Activated T-cell treated with anti-CD3 and anti-CD28 coated beads, Interleukin-2, amount 50 U/mL, for 72 hours (primary cell): Measurements from ENCODE around the gene CLDND2. TPM values are rescaled to one million over a fixed set of nuclear protein-coding genes. Genes with fewer than 3 reads are reported as not detected.
A peak's percentile ranks its signal among the peaks of the same experiment; 100 is the strongest.

Experiments
- ATAC-seq, 2 donors: fragments of 150-1000 bp; cut with Tn5 transposase; replicated peaks in 1 of 2; 2 replicates each; pipeline ENCODE4 v1.10.0; 2021; ENCODE audit warnings: moderate library complexity in 2 of 2, mild to moderate bottlenecking in 1 of 2
- DNase-seq, 2 donors: peaks; one replicate each; pipeline ENCODE4 v3.0.0; 2021 to 2022; ENCODE audit warnings: mixed read lengths in 1 of 2
- H3K27ac Mint-ChIP-seq: one replicate; pipeline ENCODE4 v1.8.0; 2022; ENCODE audit warnings: mild to moderate bottlenecking, moderate library complexity, mixed read lengths
- H3K27me3 Mint-ChIP-seq: one replicate; pipeline ENCODE4 v1.8.0; 2022; ENCODE audit warnings: low read depth, mixed read lengths
- H3K36me3 Mint-ChIP-seq, 2 donors: one replicate each; pipeline ENCODE4 v1.8.0; 2022; ENCODE audit warnings: mixed read lengths in 2 of 2, mild to moderate bottlenecking in 1 of 2; ENCODE audit not compliant: insufficient read depth in 2 of 2
- H3K4me1 Mint-ChIP-seq: one replicate; pipeline ENCODE4 v1.8.0; 2022; ENCODE audit warnings: low read depth, mixed read lengths
- H3K4me3 Mint-ChIP-seq, 2 donors: one replicate each; pipeline ENCODE4 v1.8.0; 2022; ENCODE audit warnings: mild to moderate bottlenecking in 2 of 2, mixed read lengths in 2 of 2, moderate library complexity in 2 of 2
- H3K9me3 Mint-ChIP-seq, 2 donors: one replicate each; pipeline ENCODE4 v1.8.0; 2022; ENCODE audit warnings: mixed read lengths in 2 of 2
- total RNA-seq, 2 donors: library from RNA; stranded (reverse); gene quantifications; one replicate each; pipeline ENCODE4 v1.2.3, GENCODE V29; 2022

The CLDND2 gene
- total RNA-seq, 2 donors from 2014 or later, result 14.0 to 14.9 TPM

GRCh38 chr19:51327066-51328001, 41.5 kb downstream of the CLDND2 start:
- Mint-ChIP-seq H3K4me1 (peaks cover 16% of the 10 kb centered on the region), H3K27ac (no peak overlapping the region), H3K9me3 (peaks cover 0 to 2% of the 10 kb centered on the region in 2 donors), H3K4me3 (peak overlapping the region; percentile 66 to 86), H3K36me3 (peaks cover 7 to 9% of the 10 kb centered on the region in 2 donors), H3K27me3 (peaks cover 84% of the 10 kb centered on the region)
- peak; percentile 88 to 91 for ATAC-seq
- peak; percentile 71 to 78 for DNase-seq

- Mint-ChIP-seq H3K36me3 (peaks cover 2 to 4% of the 10 kb centered on the region in 2 donors), H3K4me1 (peaks cover 16% of the 10 kb centered on the region), H3K4me3 (peak overlapping the region in 1 of 2 donors; percentile 86), H3K27me3 (peaks cover 76% of the 10 kb centered on the region), H3K9me3 (peaks cover 0 to 2% of the 10 kb centered on the region in 2 donors), H3K27ac (no peak overlapping the region)
- ATAC-seq, result no peak
- no peak for DNase-seq
These were observed 42.4 kb downstream of the CLDND2 start for GRCh38 chr19:51326216-51327065.

GRCh38 chr19:51325161-51325976, 43.4 kb downstream of the CLDND2 start:
- Mint-ChIP-seq H3K27me3 (peaks cover 67% of the 10 kb centered on the region), H3K4me1 (peaks cover 16% of the 10 kb centered on the region), H3K4me3 (peak overlapping the region in 1 of 2 donors; percentile 9), H3K36me3 (peaks cover 0 to 2% of the 10 kb centered on the region in 2 donors), H3K9me3 (no peaks in the 10 kb centered on the region), H3K27ac (no peak overlapping the region)
- ATAC-seq, result peak; percentile 38
- peak; percentile 30 to 39 for DNase-seq

GRCh38 chr19:51324167-51324481, 44.7 kb downstream of the CLDND2 start:
- Mint-ChIP-seq H3K27me3 (peaks cover 60% of the 10 kb centered on the region), H3K4me3 (no peak overlapping the region), H3K9me3 (no peaks in the 10 kb centered on the region), H3K4me1 (peaks cover 16% of the 10 kb centered on the region), H3K27ac (no peak overlapping the region), H3K36me3 (peaks cover 0 to 2% of the 10 kb centered on the region in 2 donors)
- ATAC-seq (no peak), DNase-seq (no peak)

- Mint-ChIP-seq H3K27me3 (peaks cover 61% of the 10 kb centered on the region), H3K4me3 (no peak overlapping the region), H3K27ac (no peak overlapping the region), H3K9me3 (no peaks in the 10 kb centered on the region), H3K4me1 (peaks cover 16% of the 10 kb centered on the region), H3K36me3 (peaks cover 0 to 2% of the 10 kb centered on the region in 2 donors)
- DNase-seq (no peak), ATAC-seq (no peak)
These were observed 45.2 kb downstream of the CLDND2 start for GRCh38 chr19:51323481-51324166.

GRCh38 chr19:51321799-51322198, 47.0 kb downstream of the CLDND2 start:
- Mint-ChIP-seq H3K27me3 (peaks cover 45% of the 10 kb centered on the region), H3K4me1 (peaks cover 10% of the 10 kb centered on the region)
- no peak for DNase-seq

DNA sequence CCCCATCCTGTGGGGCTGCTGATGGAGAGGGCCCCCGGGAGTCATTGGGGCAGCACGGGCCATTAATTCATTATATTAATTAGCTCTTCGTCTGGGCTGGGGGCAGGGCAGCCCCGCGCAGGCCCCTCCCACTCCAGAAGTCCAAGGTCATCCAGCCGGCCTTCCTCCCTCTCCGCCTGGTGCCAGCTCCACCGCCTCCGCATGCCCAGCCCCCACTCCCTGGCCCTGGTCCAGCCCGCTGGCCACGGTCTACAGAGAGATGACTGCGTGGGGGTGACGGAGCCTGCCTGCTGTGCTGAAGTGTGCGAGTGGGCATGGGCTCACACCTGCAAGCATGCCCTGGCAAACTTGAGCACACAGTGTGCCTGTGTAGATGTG, 48.5 kb downstream of the CLDND2 start:
- ATAC-seq (no peak), DNase-seq (no peak)
- Mint-ChIP-seq H3K36me3 (no peaks in the 10 kb centered on the region), H3K4me3 (no peak overlapping the region), H3K27ac (no peak overlapping the region), H3K4me1 (peaks cover 5% of the 10 kb centered on the region), H3K9me3 (peaks cover 0 to 2% of the 10 kb centered on the region in 2 donors), H3K27me3 (peaks cover 34% of the 10 kb centered on the region)

More at GRCh38 chr19:51321799-51322198, 47.0 kb downstream of the CLDND2 start:
- H3K27ac Mint-ChIP-seq, result no peak overlapping the region
- no peaks in the 10 kb centered on the region for H3K9me3 Mint-ChIP-seq
- no peaks in the 10 kb centered on the region for H3K36me3 Mint-ChIP-seq
- no peak overlapping the region for H3K4me3 Mint-ChIP-seq
- ATAC-seq, result no peak

DNA sequence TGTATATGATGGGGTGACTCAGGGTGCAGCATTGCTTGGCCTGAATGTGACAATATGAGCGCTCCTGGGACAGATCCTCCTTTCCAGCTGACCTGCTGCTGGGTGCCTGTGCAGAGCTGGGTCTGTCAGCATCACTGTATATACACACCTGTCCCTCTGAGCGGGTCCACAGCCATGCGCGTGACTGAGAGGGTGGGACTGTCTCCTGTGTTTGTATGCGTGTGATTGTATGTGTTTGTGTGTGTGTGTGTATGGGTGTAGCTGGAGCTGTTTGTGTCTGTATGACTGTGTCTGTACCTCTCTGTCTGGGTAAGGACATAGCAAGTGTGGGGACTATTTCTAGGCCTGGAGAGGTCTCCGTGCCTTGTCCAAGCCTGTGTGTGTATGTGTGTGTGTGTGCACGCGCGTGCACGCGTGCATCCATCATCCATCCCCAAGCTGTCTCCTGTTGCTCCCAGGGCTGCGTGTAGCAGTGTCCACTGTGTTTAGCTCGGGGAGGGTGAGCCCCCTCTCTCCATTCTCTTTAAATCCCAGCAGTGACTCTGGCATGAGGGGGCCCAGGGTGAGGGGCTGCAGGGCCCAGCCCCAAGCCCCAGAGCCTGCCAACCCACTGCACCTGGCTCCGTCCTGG, 49.0 kb downstream of the CLDND2 start:
- ATAC-seq (no peak), DNase-seq (no peak)
- peaks cover 6% of the 10 kb centered on the region for H3K4me1 Mint-ChIP-seq
- no peaks in the 10 kb centered on the region for H3K36me3 Mint-ChIP-seq
- H3K4me3 Mint-ChIP-seq, result no peak overlapping the region
- peaks cover 0 to 4% of the 10 kb centered on the region in 2 donors for H3K9me3 Mint-ChIP-seq
- H3K27me3 Mint-ChIP-seq, result peaks cover 38% of the 10 kb centered on the region
- no peak overlapping the region for H3K27ac Mint-ChIP-seq

GRCh38 chr19:51318687-51319648, 49.8 kb downstream of the CLDND2 start:
- H3K36me3 Mint-ChIP-seq, result no peaks in the 10 kb centered on the region
- H3K4me1 Mint-ChIP-seq, result peaks cover 6% of the 10 kb centered on the region
- H3K27ac Mint-ChIP-seq, result no peak overlapping the region
- H3K27me3 Mint-ChIP-seq, result peaks cover 38% of the 10 kb centered on the region
- peaks cover 0 to 4% of the 10 kb centered on the region in 2 donors for H3K9me3 Mint-ChIP-seq
- no peak overlapping the region for H3K4me3 Mint-ChIP-seq
- ATAC-seq (no peak), DNase-seq (no peak)

DNA sequence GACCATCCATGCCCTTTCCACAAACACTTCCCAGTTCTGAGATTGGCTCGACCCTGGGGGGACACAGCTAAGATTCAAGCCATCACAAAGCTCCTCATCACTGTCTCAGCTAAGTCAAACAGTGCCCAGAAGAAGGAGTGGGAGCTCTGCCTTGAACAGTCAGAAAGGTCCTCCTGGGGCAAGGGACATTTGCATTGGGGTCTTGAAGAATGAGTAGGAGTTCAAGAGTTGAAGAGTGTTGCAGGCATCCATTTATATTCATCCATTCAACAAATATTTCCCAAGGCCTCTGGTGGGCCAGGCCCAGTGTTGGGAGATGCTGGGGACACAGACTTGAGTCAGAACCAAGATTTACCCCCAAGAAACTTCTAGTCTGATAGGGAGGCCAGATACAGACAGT, 50.8 kb downstream of the CLDND2 start:
- Mint-ChIP-seq H3K4me1 (peaks cover 6% of the 10 kb centered on the region), H3K27me3 (peaks cover 38% of the 10 kb centered on the region), H3K4me3 (no peak overlapping the region), H3K9me3 (peaks cover 0 to 4% of the 10 kb centered on the region in 2 donors), H3K27ac (no peak overlapping the region), H3K36me3 (no peaks in the 10 kb centered on the region)
- ATAC-seq (no peak), DNase-seq (no peak)

GRCh38 chr19:51317376-51317775, 51.4 kb downstream of the CLDND2 start:
- no peak for ATAC-seq
- peaks cover 6% of the 10 kb centered on the region for H3K4me1 Mint-ChIP-seq
- H3K4me3 Mint-ChIP-seq, result no peak overlapping the region
- no peaks in the 10 kb centered on the region for H3K36me3 Mint-ChIP-seq
- no peak overlapping the region for H3K27ac Mint-ChIP-seq
- H3K27me3 Mint-ChIP-seq, result peaks cover 38% of the 10 kb centered on the region
- H3K9me3 Mint-ChIP-seq, result peaks cover 0 to 4% of the 10 kb centered on the region in 2 donors
- no peak for DNase-seq
